ENCODE data around the gene GRPEL2. TPM values are rescaled to one million over a fixed set of nuclear protein-coding genes. Genes with fewer than 3 reads are reported as not detected.

GRPEL2 gene
- total RNA-seq, 1 experiment from 2014 or later: 47.3 TPM

DNA sequence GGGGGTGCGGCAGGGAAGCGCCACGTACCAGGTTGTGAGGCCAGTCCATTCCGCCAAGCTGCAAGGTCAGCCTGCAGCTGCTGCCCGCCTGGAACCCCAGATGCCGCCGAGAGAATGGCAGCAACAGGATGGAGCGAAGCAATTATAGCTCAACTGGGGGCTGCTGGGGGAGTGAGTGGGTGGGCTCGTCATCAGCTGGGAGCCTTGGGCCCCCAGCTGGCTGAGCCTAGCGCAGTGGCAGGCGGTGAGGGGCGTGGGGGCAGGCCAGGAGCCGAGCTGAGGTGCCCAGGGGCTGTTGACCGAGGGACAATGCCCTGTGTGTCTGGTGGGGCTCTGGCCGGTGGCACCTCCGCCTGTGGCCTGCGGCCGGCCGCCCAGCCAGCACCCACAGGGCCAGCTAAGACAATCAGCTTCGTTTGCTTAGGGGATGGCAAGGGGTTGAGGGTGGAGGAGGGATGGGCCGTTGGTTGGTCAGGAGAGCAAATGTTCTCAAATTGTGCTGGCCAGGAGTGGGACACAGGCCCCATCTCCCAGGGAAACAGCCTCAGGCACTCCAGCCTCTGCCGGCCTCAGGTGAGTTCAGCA, 34.0 kb downstream of the GRPEL2 start, which contains the start of gene IL17B:
Gene IL17B, minus strand, starts transcription at position 116 of the 585 bp plus-strand sequence. Its CDS starts 67 bp downstream, at position 49.
- Mint-ChIP-seq H3K27ac (peak within 1 kb of the TSS in 2 of 3 experiments; percentile 6 to 57; a peak in 3 of 7 replicates), H3K4me1 (peaks cover 19 to 25% of the 10 kb centered on the region in 2 experiments), H3K9me3 (no peaks in the 10 kb centered on the region; a peak in 1 of 5 replicates), H3K36me3 (ENCODE audit: insufficient read depth in 1 of 3, low read depth in 3 of 3) (no peaks in the 10 kb centered on the region), H3K4me3 (no peak within 1 kb of the TSS; a peak in 1 of 5 replicates), H3K27me3 (ENCODE audit: low read depth) (no peaks in the 10 kb centered on the region)
- Histone ChIP-seq H4K5ac (ENCODE audit: insufficient read length, low read depth, low read length) (no peak within 1 kb of the TSS), H3K27me3 (ENCODE audit: insufficient read depth, low read length) (no peaks in the 10 kb centered on the region; the same call in 1 of the 2 replicates), H3K4ac (ENCODE audit: low read depth, low read length) (no peak within 1 kb of the TSS), H3K23ac (ENCODE audit: insufficient read length, low read depth, low read length) (no peak within 1 kb of the TSS), H3T11ph (ENCODE audit: low read length) (no peak within 1 kb of the TSS), H4K91ac (ENCODE audit: insufficient read length, low read depth, low read length) (no peak within 1 kb of the TSS), H3K9ac (ENCODE audit: extremely low read depth, insufficient read length, low read length) (no peak within 1 kb of the TSS), H4K20me1 (ENCODE audit: control insufficient read depth, insufficient read depth, insufficient read length) (no peaks in the 10 kb centered on the region), H2BK120ac (ENCODE audit: low read depth, low read length, poor library complexity, severe bottlenecking) (no peak within 1 kb of the TSS), H3K4me2 (ENCODE audit: insufficient read depth, insufficient read length, low read length) (no peak within 1 kb of the TSS), H2BK12ac (ENCODE audit: insufficient read length, low read depth, low read length) (no peak within 1 kb of the TSS), H3K9me3 (ENCODE audit: control insufficient read depth, low read depth, low read length) (no peaks in the 10 kb centered on the region), H3K4me1 (ENCODE audit: insufficient read depth, low read length) (no peaks in the 10 kb centered on the region), H3K18ac (ENCODE audit: insufficient read length, low read depth, low read length) (no peak within 1 kb of the TSS), H3K56ac (ENCODE audit: insufficient read length, low read depth, low read length) (no peak within 1 kb of the TSS), H3K79me1 (ENCODE audit: insufficient read depth, low read depth, low read length, poor library complexity, severe bottlenecking) (no peaks in the 10 kb centered on the region), H2BK5ac (ENCODE audit: insufficient read length, low read length) (no peak within 1 kb of the TSS), H3K79me2 (ENCODE audit: insufficient read depth, low read length) (no peaks in the 10 kb centered on the region), H3K27ac (ENCODE audit: insufficient read length, low read depth, low read length) (no peak within 1 kb of the TSS), H2BK15ac (ENCODE audit: low read depth, low read length) (no peak within 1 kb of the TSS), H2AFZ (ENCODE audit: low read length) (no peak within 1 kb of the TSS), H4K8ac (replicated peaks; ENCODE audit: insufficient read length, low read depth, low read length) (no peak within 1 kb of the TSS), H3K14ac (ENCODE audit: insufficient read depth, low read length) (no peak within 1 kb of the TSS), H3K23me2 (ENCODE audit: insufficient read length, low read depth, low read length, poor library complexity, severe bottlenecking) (no peaks in the 10 kb centered on the region), H2AK5ac (ENCODE audit: insufficient read length, low read length) (no peak within 1 kb of the TSS), H2BK20ac (ENCODE audit: low read depth, low read length, poor library complexity, severe bottlenecking) (no peak within 1 kb of the TSS)
- no peak for DNase-seq
- no CpG with 5 or more reads among the region's 22 CpGs for WGBS (ENCODE audit: extremely low coverage, insufficient read length, low lambda C conversion rate)
- TF ChIP-seq, protein P1, sequence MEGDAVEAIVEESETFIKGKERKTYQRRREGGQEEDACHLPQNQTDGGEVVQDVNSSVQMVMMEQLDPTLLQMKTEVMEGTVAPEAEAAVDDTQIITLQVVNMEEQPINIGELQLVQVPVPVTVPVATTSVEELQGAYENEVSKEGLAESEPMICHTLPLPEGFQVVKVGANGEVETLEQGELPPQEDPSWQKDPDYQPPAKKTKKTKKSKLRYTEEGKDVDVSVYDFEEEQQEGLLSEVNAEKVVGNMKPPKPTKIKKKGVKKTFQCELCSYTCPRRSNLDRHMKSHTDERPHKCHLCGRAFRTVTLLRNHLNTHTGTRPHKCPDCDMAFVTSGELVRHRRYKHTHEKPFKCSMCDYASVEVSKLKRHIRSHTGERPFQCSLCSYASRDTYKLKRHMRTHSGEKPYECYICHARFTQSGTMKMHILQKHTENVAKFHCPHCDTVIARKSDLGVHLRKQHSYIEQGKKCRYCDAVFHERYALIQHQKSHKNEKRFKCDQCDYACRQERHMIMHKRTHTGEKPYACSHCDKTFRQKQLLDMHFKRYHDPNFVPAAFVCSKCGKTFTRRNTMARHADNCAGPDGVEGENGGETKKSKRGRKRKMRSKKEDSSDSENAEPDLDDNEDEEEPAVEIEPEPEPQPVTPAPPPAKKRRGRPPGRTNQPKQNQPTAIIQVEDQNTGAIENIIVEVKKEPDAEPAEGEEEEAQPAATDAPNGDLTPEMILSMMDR (conservative IDR thresholded peaks at IDR 0.05): no peak

Data from H9 (cell line).